ENCODE measurements around the gene HEXA.
A peak's percentile ranks its signal among the peaks of the same experiment; 100 is the strongest.
"Not testable (repeated sequence)": the region's sequence is repeated elsewhere in the genome, so short reads cannot be mapped to it uniquely, and the experiment has no call there.

HEXA gene

DNA sequence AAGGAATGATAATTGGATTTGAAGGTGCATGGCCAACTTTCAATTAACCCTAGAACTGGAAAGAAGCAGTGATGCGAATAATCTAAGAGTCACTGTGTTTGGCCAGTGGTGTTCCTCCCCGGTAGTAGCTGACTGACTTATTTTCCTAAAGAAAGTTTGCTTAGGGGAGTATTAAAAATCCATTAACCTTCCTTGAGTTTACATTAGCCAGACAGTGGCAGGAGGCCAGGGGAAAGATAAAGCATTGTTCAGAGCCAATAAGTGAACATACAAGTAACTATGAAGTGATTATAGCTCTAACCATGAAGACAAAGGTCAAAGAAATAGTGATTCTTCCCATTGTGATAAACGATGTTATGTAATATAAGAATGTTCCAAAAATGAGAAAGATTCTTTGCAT, 13.4 kb upstream of the HEXA start:
- H3K27ac Mint-ChIP-seq, result no peak overlapping the region

DNA sequence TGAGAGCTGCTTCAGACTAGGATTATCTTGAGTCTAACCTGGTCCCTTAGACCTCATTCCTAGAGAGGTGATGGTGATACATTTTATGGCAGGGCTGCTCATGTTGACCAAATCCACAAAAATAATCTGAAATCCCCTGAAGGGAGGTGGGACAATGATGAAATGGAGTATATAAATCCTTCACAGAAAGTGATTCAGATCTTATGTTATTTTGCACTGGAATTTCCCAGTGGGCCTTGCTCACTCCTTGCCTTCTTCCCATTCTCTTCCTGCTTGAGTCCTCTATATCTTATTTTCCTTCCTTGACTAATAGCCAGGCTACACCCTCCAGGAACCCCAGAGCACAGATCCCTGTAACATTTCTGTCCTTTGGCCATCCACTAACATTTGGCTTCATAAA, 11.9 kb upstream of the HEXA start:
- Mint-ChIP-seq H3K4me3 (no peak overlapping the region), H3K27ac (no peak overlapping the region), H3K4me1 (no peaks in the 10 kb centered on the region), H3K27me3 (peaks cover 1% of the 10 kb centered on the region), H3K36me3 (no peaks in the 10 kb centered on the region), H3K9me3 (no peaks in the 10 kb centered on the region)

More for the DNA sequence above, 13.4 kb upstream of the HEXA start:
- Mint-ChIP-seq H3K36me3 (no peaks in the 10 kb centered on the region), H3K4me1 (no peaks in the 10 kb centered on the region), H3K27me3 (no peaks in the 10 kb centered on the region), H3K4me3 (no peak overlapping the region), H3K9me3 (no peaks in the 10 kb centered on the region)

DNA sequence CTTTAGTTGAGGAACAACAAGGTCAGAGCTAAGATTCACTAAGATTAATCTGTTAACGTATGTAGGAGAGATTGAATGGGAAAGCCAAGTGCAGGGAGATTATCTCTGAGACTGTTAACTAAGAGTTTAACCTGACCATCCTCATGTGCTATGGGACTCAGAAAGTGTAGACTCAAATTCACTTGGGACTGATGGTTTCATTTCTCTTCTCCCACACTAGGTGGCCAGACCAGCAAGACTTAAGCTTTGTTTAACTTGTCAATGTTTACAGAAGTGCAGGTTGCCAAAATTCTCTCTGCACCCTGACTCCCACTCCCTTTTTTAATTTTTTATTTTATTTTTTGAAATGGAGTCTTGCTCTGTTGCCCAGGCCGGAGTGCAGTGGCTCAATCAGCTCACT, 6.3 kb upstream of the HEXA start:
- Mint-ChIP-seq H3K4me3 (no peak overlapping the region), H3K36me3 (no peaks in the 10 kb centered on the region), H3K4me1 (peaks cover 16% of the 10 kb centered on the region), H3K27me3 (peaks cover 1% of the 10 kb centered on the region), H3K9me3 (no peaks in the 10 kb centered on the region), H3K27ac (no peak overlapping the region)

DNA sequence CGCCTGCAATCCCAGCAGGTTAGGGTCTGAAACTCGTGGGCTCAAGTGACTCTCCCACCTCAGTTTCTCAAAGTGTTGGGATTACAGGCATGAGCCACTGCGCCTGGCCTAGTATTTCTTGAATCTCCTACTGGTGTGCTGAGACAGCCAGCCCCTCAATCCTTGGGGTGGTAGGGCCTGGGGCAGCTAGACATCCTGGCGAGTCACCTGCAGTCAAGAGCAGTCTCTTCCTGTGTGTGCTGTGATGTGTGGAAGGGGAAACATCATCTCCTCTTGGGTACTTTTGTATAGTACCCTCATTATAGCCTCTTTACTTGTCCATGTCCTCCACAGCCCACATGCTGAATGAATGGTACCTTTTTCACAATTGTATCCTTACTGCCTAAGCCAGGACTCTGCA, 4.9 kb upstream of the HEXA start:
- Mint-ChIP-seq H3K4me3 (no peak overlapping the region), H3K9me3 (no peaks in the 10 kb centered on the region), H3K27me3 (peaks cover 1% of the 10 kb centered on the region), H3K36me3 (no peaks in the 10 kb centered on the region), H3K27ac (no peak overlapping the region), H3K4me1 (peaks cover 27% of the 10 kb centered on the region)

DNA sequence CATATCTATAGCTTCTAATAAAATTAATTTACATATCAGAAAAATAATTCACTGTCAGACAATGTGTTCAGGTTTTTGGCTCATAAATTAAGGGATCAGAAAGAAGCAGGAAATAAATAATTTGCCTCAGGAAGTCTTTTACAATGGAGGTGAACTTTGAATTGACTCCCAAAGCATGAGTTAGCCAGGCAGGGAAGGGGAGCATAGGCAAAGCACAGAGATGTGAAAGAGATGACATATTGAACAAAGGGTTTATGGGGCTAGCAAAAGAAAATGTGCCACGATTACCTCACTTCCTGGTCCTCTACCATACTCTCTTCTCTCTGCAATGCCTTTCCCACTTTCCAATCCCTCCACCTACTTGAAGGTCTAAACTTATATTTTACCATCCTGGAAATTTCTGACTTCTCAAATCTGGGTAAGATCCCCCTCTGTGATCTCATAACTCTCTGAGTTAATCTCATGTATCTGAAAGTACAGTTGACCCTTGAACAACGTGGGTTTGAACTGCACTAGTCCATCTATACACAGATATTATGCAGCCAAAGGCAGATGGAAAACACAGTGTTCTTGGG, 4.1 kb upstream of the HEXA start:
- H3K9me3 Mint-ChIP-seq, result no peaks in the 10 kb centered on the region
- H3K4me3 Mint-ChIP-seq, result no peak overlapping the region
- no peaks in the 10 kb centered on the region for H3K36me3 Mint-ChIP-seq
- H3K4me1 Mint-ChIP-seq, result peaks cover 32% of the 10 kb centered on the region
- no peak overlapping the region for H3K27ac Mint-ChIP-seq
- peaks cover 1% of the 10 kb centered on the region for H3K27me3 Mint-ChIP-seq

DNA sequence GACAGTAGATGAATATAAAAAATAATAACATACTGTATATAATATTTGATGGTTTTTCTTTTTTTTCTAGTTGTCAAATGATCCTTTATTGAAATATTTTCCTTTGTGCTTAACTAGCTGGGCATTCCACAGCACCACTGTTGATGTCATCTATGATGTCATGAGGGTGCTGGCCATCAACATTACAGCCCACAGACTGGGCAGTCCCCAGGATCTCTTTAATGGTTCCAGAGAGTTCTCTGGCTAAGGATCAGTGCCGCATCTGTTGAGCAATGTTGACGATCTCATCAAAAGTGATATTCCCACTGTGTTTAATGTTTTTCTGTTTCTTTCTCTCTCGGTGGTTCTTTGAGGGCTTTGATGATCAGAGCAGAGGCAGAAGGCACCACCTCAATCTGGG, 3.3 kb upstream of the HEXA start:
- H3K4me1 Mint-ChIP-seq, result peaks cover 40% of the 10 kb centered on the region
- H3K36me3 Mint-ChIP-seq, H3K4me3 Mint-ChIP-seq, H3K27ac Mint-ChIP-seq, H3K27me3 Mint-ChIP-seq, H3K9me3 Mint-ChIP-seq: not testable (repeated sequence)

DNA sequence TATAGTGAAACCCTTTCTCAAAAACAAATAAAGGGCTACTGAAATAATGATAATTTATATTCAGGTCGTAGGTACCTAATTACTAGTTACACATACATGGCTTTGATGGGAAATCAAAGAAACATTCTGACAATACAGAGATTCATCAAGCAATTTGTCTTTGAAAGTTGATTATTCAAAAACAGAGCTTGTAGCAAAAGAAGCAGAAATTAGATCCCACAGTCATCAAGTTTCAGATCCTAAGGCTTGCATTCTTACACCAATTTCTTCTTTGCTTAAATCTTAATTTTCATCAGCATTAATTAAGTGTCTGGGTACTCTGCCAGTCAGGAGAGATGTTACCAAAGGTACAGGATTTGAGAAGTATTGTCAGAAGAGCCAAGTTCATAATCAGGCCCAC, 1.5 kb upstream of the HEXA start:
- Mint-ChIP-seq H3K4me3 (peak overlapping the region; percentile 1), H3K9me3 (no peaks in the 10 kb centered on the region), H3K27ac (peak overlapping the region; percentile 78), H3K36me3 (peaks cover 2% of the 10 kb centered on the region), H3K27me3 (no peaks in the 10 kb centered on the region), H3K4me1 (peaks cover 58% of the 10 kb centered on the region)

DNA sequence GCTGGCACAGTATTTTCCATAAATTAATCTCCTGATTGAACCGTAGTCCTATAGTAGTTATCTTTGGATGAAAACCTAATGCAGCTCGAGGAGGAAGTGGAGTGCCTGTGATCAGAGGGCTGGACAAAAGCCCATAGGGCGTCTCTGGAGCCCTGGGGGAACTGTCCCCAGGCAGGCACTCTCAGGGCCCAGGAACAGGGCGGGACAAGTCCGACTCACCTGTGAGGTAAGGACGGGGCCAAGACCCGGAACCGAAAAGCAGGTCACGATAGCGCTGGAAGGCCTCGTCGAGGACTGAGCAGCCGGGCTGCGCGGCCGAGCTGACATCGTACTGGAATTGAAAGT, 341 bp downstream of the HEXA start:
- H3K9me3 Mint-ChIP-seq, result no peaks in the 10 kb centered on the region

DNA sequence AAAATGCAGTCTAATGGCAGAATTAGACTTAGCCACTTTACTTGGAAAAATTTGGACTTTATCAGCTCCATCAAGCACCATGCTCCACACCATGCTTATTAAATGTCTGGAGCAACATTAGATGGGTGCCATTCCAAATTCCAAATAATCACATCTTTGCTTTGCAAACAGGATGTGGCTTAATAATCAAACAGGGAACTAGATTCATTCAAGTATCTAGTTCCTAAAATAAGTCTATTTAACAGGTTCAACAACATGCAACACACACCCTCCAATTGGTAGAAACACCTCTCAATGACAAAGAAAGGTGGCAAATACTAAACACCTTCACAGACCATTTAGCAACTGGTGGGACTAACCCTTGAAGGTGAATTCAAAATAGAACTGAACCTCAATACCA, 3.5 kb downstream of the HEXA start:
- H3K27ac Mint-ChIP-seq, result no peak overlapping the region
- no peaks in the 10 kb centered on the region for H3K27me3 Mint-ChIP-seq
- H3K36me3 Mint-ChIP-seq, result peaks cover 10% of the 10 kb centered on the region
- H3K4me1 Mint-ChIP-seq, result peaks cover 79% of the 10 kb centered on the region
- no peaks in the 10 kb centered on the region for H3K9me3 Mint-ChIP-seq
- H3K4me3 Mint-ChIP-seq, result no peak overlapping the region

More for the DNA sequence above, 341 bp downstream of the HEXA start:
- Mint-ChIP-seq H3K27me3 (no peaks in the 10 kb centered on the region), H3K4me3 (peak overlapping the region; percentile 95), H3K4me1 (peaks cover 64% of the 10 kb centered on the region), H3K36me3 (peaks cover 5% of the 10 kb centered on the region), H3K27ac (peak overlapping the region; percentile 97)

DNA sequence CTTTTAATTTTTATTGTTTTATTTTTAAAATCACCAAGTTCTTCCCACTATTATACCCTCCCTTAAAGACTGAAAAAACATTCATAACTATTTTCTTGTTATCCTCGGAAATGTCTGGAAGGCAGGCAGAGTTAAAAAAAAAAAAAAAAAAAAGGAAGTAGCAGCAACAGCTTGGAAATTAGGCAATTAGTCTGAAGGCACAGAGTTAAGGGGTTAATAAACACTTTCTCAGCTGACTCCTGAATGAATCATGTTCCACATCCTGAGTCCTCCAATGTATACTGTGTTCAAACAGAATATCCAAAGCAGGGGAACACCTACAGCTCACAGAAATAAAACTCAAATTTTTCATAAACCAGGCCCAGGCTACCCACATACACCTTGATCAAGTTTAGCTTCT, 5.8 kb downstream of the HEXA start:
- Mint-ChIP-seq H3K27ac (no peak overlapping the region), H3K9me3 (no peaks in the 10 kb centered on the region), H3K36me3 (peaks cover 21% of the 10 kb centered on the region), H3K4me1 (peaks cover 82% of the 10 kb centered on the region), H3K27me3 (no peaks in the 10 kb centered on the region), H3K4me3 (no peak overlapping the region)

DNA sequence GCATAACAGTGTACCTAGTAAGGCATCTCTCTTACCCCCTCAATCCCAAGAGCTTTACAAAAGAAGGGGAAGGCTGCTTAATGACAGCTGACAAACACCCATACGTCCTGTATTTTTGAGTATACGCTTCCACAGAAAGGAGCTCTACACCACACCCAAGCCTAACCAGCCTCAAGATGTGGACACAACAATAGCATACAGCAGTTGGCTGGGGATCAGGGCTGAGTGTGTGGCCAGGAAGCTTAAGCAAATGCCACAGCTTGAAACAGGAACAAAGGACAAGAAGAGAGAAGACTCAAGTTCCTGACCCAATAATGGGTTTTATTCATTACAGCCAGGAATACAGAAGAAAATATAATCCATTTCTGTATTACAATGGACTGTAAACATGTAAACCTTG, 6.9 kb downstream of the HEXA start:
- Mint-ChIP-seq H3K27ac (no peak overlapping the region), H3K9me3 (no peaks in the 10 kb centered on the region), H3K27me3 (no peaks in the 10 kb centered on the region), H3K36me3 (peaks cover 19% of the 10 kb centered on the region), H3K4me3 (no peak overlapping the region), H3K4me1 (peaks cover 71% of the 10 kb centered on the region)

DNA sequence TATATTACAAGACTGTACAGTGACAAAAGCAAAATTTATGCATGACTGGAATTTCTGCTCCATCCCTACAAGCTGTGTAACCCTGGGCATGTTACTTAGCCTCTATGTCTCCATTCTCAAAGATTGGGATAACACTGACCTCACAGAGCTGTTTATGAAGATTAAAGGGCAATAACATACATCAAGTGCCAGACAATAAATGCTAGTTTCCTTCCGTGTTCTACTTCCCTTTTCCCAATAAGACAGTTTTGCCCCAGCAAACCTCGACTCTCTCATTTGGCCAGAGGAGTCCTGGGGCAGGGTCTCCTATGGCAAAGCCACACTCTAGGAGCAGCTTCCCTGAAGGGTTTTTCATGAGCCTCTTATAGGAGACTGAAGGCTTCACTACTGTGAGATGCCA, 7.5 kb downstream of the HEXA start:
- no peak overlapping the region for H3K27ac Mint-ChIP-seq
- H3K4me1 Mint-ChIP-seq, result peaks cover 66% of the 10 kb centered on the region
- H3K36me3 Mint-ChIP-seq, result peaks cover 19% of the 10 kb centered on the region
- H3K4me3 Mint-ChIP-seq, result no peak overlapping the region
- H3K27me3 Mint-ChIP-seq, result no peaks in the 10 kb centered on the region
- H3K9me3 Mint-ChIP-seq, result no peaks in the 10 kb centered on the region

DNA sequence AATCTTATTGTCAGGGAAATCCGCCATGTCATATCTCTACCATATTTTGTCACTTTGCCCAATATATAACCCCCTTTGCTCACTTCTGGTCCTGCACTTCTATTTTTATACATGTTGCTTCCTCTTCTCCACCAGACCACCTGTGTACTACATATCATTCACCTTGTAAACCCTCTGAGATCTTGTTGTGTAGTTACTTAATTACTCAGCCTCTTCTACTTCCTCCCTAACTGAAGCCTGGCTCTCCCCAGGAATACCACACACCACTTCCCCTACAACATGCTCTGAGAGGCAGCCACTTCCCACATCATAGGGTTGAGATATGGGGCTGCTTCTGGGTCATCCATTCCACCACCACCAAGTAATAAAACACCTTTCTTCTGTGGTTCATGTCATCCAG, 10.0 kb downstream of the HEXA start:
- Mint-ChIP-seq H3K9me3 (no peaks in the 10 kb centered on the region), H3K4me3 (no peak overlapping the region), H3K27me3 (no peaks in the 10 kb centered on the region), H3K27ac (peak overlapping the region; percentile 9), H3K36me3 (peaks cover 19% of the 10 kb centered on the region), H3K4me1 (peaks cover 52% of the 10 kb centered on the region)

DNA sequence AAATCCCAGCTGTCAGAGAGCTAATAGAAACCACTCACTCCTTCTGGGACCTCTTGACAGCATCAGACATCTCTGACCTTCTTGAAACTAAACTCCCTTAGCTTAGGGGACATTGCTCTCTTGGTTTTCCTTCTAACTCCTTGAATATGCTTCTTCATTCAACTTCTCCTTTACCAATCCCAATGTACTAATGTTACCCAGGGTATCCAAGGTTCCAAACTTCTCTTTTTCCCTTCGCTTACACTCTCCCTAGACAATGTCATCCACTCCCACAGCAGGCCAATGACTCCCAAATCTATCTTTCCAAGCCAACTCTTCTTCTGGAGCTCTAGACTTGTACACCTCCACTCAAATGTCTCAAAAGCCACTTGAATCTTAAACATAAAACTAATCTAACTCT, 14.6 kb downstream of the HEXA start:
- Mint-ChIP-seq H3K4me1 (peaks cover 27% of the 10 kb centered on the region), H3K27me3 (no peaks in the 10 kb centered on the region), H3K4me3 (no peak overlapping the region), H3K9me3 (no peaks in the 10 kb centered on the region), H3K36me3 (peaks cover 6% of the 10 kb centered on the region), H3K27ac (no peak overlapping the region)

DNA sequence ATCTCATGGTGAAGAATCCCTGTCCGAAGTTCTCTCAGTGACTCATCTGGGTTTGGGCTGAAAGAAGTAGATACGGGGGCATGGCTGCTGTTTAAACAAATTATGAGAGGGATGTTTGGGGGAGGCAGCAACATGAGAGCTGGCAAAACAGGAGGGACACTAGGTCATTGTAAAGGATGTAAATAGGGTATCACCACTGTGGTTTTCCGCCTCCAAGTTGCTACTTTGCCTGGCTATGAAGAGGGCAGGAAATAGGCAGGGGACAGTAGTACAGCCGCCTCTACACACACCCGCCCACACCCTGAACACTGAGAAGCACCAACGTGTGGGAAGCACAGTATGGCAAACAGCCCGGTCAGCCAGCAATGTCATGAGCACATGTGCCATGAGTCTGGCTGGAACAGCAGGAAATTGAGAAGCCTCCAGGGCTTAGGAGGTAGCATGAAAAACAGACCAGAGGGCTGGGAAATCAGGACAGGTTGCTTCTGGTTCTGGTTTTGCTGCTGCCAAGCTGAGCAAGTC, 17.1 kb downstream of the HEXA start:
- Mint-ChIP-seq H3K27me3 (no peaks in the 10 kb centered on the region), H3K4me3 (no peak overlapping the region), H3K27ac (peak overlapping the region; percentile 66), H3K9me3 (no peaks in the 10 kb centered on the region), H3K4me1 (peaks cover 18% of the 10 kb centered on the region), H3K36me3 (no peaks in the 10 kb centered on the region)

DNA sequence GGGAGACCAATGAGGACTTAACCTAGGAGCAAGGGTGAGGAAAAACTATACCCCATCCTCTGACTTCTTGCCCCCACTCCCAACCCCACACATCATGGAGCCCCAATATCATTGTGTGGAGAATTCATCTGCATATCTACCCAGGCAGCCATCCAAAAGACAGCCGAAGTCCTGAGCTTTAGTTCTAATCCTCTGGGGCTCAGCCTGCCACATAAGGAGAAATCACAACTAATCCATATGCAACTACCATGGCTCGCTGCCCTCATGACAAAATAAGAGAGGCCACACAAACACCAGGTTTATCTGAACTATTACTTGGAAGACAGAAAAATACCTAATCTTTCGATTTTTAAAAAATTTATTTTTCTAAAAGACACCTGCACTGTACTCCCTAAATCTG, 17.7 kb downstream of the HEXA start:
- H3K36me3 Mint-ChIP-seq, result no peaks in the 10 kb centered on the region
- H3K27ac Mint-ChIP-seq, result no peak overlapping the region
- no peaks in the 10 kb centered on the region for H3K27me3 Mint-ChIP-seq
- H3K4me3 Mint-ChIP-seq, result no peak overlapping the region
- no peaks in the 10 kb centered on the region for H3K9me3 Mint-ChIP-seq
- peaks cover 18% of the 10 kb centered on the region for H3K4me1 Mint-ChIP-seq

DNA sequence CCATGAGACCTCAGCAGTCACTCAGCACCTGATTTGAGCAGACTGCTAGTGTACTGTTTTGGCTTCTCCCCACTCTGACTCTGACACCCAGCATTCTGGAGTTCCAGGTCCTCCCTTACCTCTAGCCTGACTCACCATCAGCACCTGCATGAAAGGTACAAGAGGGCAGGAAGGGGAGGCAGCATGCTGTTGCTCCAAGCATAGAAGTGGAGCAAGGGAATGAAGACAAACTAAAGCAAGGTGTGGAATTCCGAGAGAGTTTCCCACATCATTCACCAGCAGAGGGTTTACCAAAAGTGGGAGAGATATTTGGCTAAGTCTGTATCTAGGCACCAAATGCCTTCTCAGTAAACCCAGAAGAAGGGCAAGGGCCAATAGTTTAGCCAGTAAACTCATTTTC, 21.3 kb downstream of the HEXA start:
- Mint-ChIP-seq H3K4me1 (peaks cover 18% of the 10 kb centered on the region), H3K9me3 (no peaks in the 10 kb centered on the region), H3K4me3 (no peak overlapping the region), H3K27me3 (no peaks in the 10 kb centered on the region), H3K36me3 (no peaks in the 10 kb centered on the region), H3K27ac (peak overlapping the region; percentile 32)

Data from activated naive CD4-positive, alpha-beta T cell treated with anti-CD3 and anti-CD28 coated beads, Interleukin-2, amount 50 U/mL, for 24 hours (primary cell).